K562 (cell line): Measurements from ENCODE around the gene CPPED1. TPM values are rescaled to one million over a fixed set of nuclear protein-coding genes. Genes with fewer than 3 reads are reported as not detected.

Source experiments
- BACH1 ChIP-seq: fragments of 200-800 bp; sonication (Bioruptor generic); IDR thresholded peaks from 2 replicates; pipeline ENCODE4 v1.6.1; 2016; ENCODE audit warnings: missing genetic modification characterization, missing compliant biosample characterization
- BRD4 ChIP-seq: fragments of 200-600 bp; sonication (generic); IDR thresholded peaks from 2 replicates; pipeline ENCODE4 v1.6.1; 2017; ENCODE audit warnings: inconsistent platforms
- CBX1 ChIP-seq: sonication (generic); IDR thresholded peaks from 2 replicates; pipeline ENCODE4 v1.6.1; 2016; ENCODE audit warnings: antibody characterized with exemption, low read depth, mild to moderate bottlenecking
- CCNT2 ChIP-seq: IDR thresholded peaks from 2 replicates; pipeline ENCODE4 v1.6.1; 2011; ENCODE audit warnings: borderline replicate concordance, low read depth, mild to moderate bottlenecking, moderate library complexity, mixed read lengths, low read length; ENCODE audit not compliant: insufficient read length; ENCODE audit errors: extremely low read depth
- DLX4 ChIP-seq: fragments of 250-450 bp; sonication (Bioruptor Pico); IDR thresholded peaks from 2 replicates; pipeline ENCODE4 v1.6.1; 2021; ENCODE audit warnings: mild to moderate bottlenecking
- E2F3 ChIP-seq: fragments of 250-450 bp; sonication (Bioruptor Pico); IDR thresholded peaks from 2 replicates; pipeline ENCODE4 v1.4.0; 2020; ENCODE audit warnings: mild to moderate bottlenecking
- ELF1 ChIP-seq: fragments of 200-800 bp; sonication (Bioruptor generic); IDR thresholded peaks from 2 replicates; pipeline ENCODE4 v1.6.1; 2016; ENCODE audit warnings: missing genetic modification characterization, missing compliant biosample characterization
- HINFP ChIP-seq: fragments of 450-650 bp; conservative IDR thresholded peaks from 2 replicates; pipeline ENCODE4 v1.6.1; 2016; ENCODE audit warnings: missing genetic modification characterization, low read depth, mild to moderate bottlenecking, control low read depth, missing compliant biosample characterization
- KLF10 ChIP-seq: fragments of 250-450 bp; sonication (Bioruptor Pico); IDR thresholded peaks from 2 replicates; pipeline ENCODE4 v1.6.1; 2021; ENCODE audit warnings: matching md5 sums
- MEF2A ChIP-seq: IDR thresholded peaks from 2 replicates; pipeline ENCODE4 v1.6.1; 2011; ENCODE audit warnings: low read depth, mild to moderate bottlenecking, low read length, moderate library complexity; ENCODE audit not compliant: control insufficient read depth
- MTA2 ChIP-seq: fragments of 450-650 bp; IDR thresholded peaks from 2 replicates; pipeline ENCODE4 v1.6.1; 2016; ENCODE audit warnings: low read depth
- NCOR1 ChIP-seq: fragments of 450-650 bp; IDR thresholded peaks from 2 replicates; pipeline ENCODE4 v1.6.1; 2016; ENCODE audit warnings: mild to moderate bottlenecking, moderate library complexity
- PHB ChIP-seq: fragments of 250-450 bp; sonication (Bioruptor Pico); IDR thresholded peaks from 2 replicates; pipeline ENCODE4 v1.5.0; 2021
- POLR2H ChIP-seq: IDR thresholded peaks from 2 replicates; pipeline ENCODE4 v1.6.1; 2016; ENCODE audit warnings: missing genetic modification characterization, low read depth, mild to moderate bottlenecking, control low read depth, missing compliant biosample characterization, moderate library complexity
- POLR3G ChIP-seq: IDR thresholded peaks from 2 replicates; pipeline ENCODE4 v1.6.1; 2011; ENCODE audit not compliant: insufficient read length, insufficient replicate concordance; ENCODE audit errors: extremely low read depth
- PTTG1 ChIP-seq: fragments of 450-650 bp; IDR thresholded peaks from 2 replicates; pipeline ENCODE4 v1.6.1; 2016; ENCODE audit warnings: low read depth, mild to moderate bottlenecking, missing genetic modification characterization, missing compliant biosample characterization
- PURB ChIP-seq: sonication (generic); formaldehyde crosslinking; IDR thresholded peaks from 2 replicates; pipeline ENCODE4 v1.9.0; 2021; ENCODE audit warnings: low read depth, mild to moderate bottlenecking, missing genetic modification reagents
- RBFOX2 ChIP-seq: fragments of 200-400 bp; formaldehyde crosslinking; IDR thresholded peaks from 2 replicates; pipeline ENCODE4 v1.6.1; 2017; ENCODE audit warnings: low read depth, mild to moderate bottlenecking, low read length, moderate library complexity
- RNF2 ChIP-seq: sonication (generic); IDR thresholded peaks from 2 replicates; pipeline ENCODE4 v1.6.1; 2016
- SNAPC5 ChIP-seq: fragments of 250-450 bp; sonication (Bioruptor Pico); IDR thresholded peaks from 2 replicates; pipeline ENCODE4 v1.8.0; 2021; ENCODE audit warnings: moderate library complexity, mild to moderate bottlenecking, inconsistent platforms
- SUPT5H ChIP-seq: fragments of 450-650 bp; IDR thresholded peaks from 2 replicates; pipeline ENCODE4 v1.6.1; 2016
- TBL1XR1 ChIP-seq, 2 experiments: IDR thresholded peaks; 2 replicates each; pipeline ENCODE4 v1.6.1; 2012; ENCODE audit warnings: improper control_type of control experiment in 2 of 2, low read length in 2 of 2, mild to moderate bottlenecking in 1 of 2
- TBP ChIP-seq: optimal IDR thresholded peaks from 2 replicates; pipeline ENCODE3; 2011; ENCODE audit warnings: low read depth, low read length, improper control_type of control experiment
- YY1 ChIP-seq, 3 experiments: IDR thresholded peaks; 2 replicates each; pipeline ENCODE4 v1.6.1; 2011; ENCODE audit warnings: low read length in 2 of 3, mild to moderate bottlenecking in 2 of 3, moderate library complexity in 2 of 3, borderline replicate concordance in 1 of 3, control low read depth in 1 of 3, low read depth in 1 of 3; ENCODE audit not compliant: insufficient read depth in 3 of 3, insufficient replicate concordance in 2 of 3, control insufficient read depth in 1 of 3, insufficient read length in 1 of 3; ENCODE audit errors: extremely low read depth in 1 of 3
- ZC3H11A ChIP-seq: IDR thresholded peaks from 2 replicates; pipeline ENCODE4 v1.6.1; 2012; ENCODE audit warnings: low read depth, low read length, improper control_type of control experiment
- ZKSCAN3 ChIP-seq: fragments of 250-450 bp; sonication (Bioruptor Pico); IDR thresholded peaks from 2 replicates; pipeline ENCODE4 v1.4.0; 2020
- ZNF184 ChIP-seq: sonication (generic); formaldehyde crosslinking; IDR thresholded peaks from 2 replicates; pipeline ENCODE4 v1.5.0; 2020; ENCODE audit warnings: missing genetic modification reagents
- ZNF3 ChIP-seq: fragments of 250-450 bp; sonication (Bioruptor Pico); IDR thresholded peaks from 2 replicates; pipeline ENCODE4 v1.5.0; 2021; ENCODE audit warnings: mild to moderate bottlenecking, moderate library complexity
- ZNF830 ChIP-seq: fragments of 250-450 bp; sonication (Bioruptor Pico); IDR thresholded peaks from 2 replicates; pipeline ENCODE4 v1.5.0; 2021; ENCODE audit warnings: mild to moderate bottlenecking
- polyA plus RNA-seq, 8 experiments: library from polyadenylated mRNA; depleted of rRNA in 4 of 8; stranded (reverse) in 5 of 8; unstranded in 3 of 8; fragments of >200 nt; fragmentation: Nextera tagmentation in 2 of 8; fragmentation: Illumina TruSeq in 1 of 8; extraction: Ambion mirVana in 2 of 8; extraction: Trizol in 1 of 8; gene quantifications; 2 replicates each; pipeline versions ENCODE4 v1.2.1 to v1.2.3, GENCODE V29; 2011 to 2014; ENCODE audit warnings: inconsistent platforms in 1 of 8, missing spikeins in 1 of 8
- total RNA-seq, 7 experiments: library from RNA; depleted of rRNA in 6 of 7; stranded (reverse); fragments of >200 nt in 6 of 7; fragmentation: Illumina TruSeq in 2 of 7; extraction: Trizol in 2 of 7; gene quantifications; 2 replicates each; pipeline versions ENCODE4 v1.2.1 to v1.2.3, GENCODE V29; 2011 to 2021; ENCODE audit warnings: low replicate concordance in 1 of 7

Gene CPPED1
- total and polyA plus RNA-seq, 9 of the 15 experiments (the other 6 are each of a cell fraction or from before 2014, with no cell fraction given): 7.5 to 25.7 (median 16.9) TPM

- TF ChIP-seq MEF2A (no peak), POLR2H (tag) (peak; percentile 64; the same call in 1 of the 2 replicates), SNAPC5 (CRISPR knock-in tag) (no peak), CCNT2 (peak; percentile 82), PHB (CRISPR knock-in tag) (no peak), RBFOX2 (peak; percentile 91), ZKSCAN3 (CRISPR knock-in tag) (no peak), PTTG1 (tag) (no peak), SUPT5H (peak; percentile 88), ZNF830 (CRISPR knock-in tag) (peak; percentile 23; the same call in 1 of the 2 replicates), CBX1 (peak; percentile 93; the same call in 1 of the 2 replicates), RNF2 (peak; percentile 66), POLR3G (no peak), KLF10 (CRISPR knock-in tag) (no peak), PURB (CRISPR knock-in tag) (no peak), YY1 (IDR thresholded peaks at IDR 0.05; ENCODE audit: borderline replicate concordance in 1 of 3, control insufficient read depth in 1 of 3, extremely low read depth in 1 of 3, insufficient read depth in 3 of 3, insufficient read length in 1 of 3, insufficient replicate concordance in 2 of 3, low read depth in 1 of 3, low read length in 2 of 3) (peak; percentile 91 to 98 (median 96)), HINFP (no peak), DLX4 (CRISPR knock-in tag) (no peak), TBP (peak; percentile 95), ELF1 (peak; percentile 64), BACH1 (tag) (no peak), NCOR1 (peak; percentile 2), ZNF184 (CRISPR knock-in tag) (no peak), TBL1XR1 (IDR thresholded peaks at IDR 0.05; ENCODE audit: low read length in 2 of 2) (peak; percentile 39 to 84; a peak in 2 of 4 replicates), BRD4 (peak; percentile 84), ZC3H11A (peak; percentile 84), MTA2 (peak; percentile 42; the same call in 1 of the 2 replicates), E2F3 (CRISPR knock-in tag) (no peak), ZNF3 (CRISPR knock-in tag) (no peak)
These were observed at the start of gene CPPED1 (continued) for GRCh38 chr16:12803203-12804093.
